Measurements from ENCODE around the gene SLC25A45.
"Not testable (repeated sequence)": the region's sequence is repeated elsewhere in the genome, so short reads cannot be mapped to it uniquely, and the experiment has no call there.

SLC25A45 gene

DNA sequence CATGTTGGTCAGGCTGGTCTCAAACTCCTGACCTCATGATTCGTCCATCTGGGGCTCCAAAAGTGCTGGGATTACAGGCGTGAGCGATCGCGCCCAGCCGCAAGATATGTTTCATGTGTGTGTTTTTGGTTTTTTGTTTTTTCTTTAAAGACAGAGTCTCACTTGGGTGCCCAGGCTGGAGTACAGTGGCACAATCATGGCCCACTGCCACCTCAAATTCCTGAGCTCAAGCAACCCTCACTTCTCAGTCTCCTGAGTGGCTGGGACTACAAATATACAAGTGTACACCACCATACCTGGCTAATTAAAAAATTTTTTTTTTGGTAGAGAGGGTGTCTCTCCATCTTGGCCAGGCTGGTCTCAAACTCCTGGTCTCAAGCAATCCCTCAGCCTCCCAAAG, 19.5 kb downstream of the SLC25A45 start:
- no peak for DNase-seq (ENCODE audit: low read depth, low spot score)

DNA sequence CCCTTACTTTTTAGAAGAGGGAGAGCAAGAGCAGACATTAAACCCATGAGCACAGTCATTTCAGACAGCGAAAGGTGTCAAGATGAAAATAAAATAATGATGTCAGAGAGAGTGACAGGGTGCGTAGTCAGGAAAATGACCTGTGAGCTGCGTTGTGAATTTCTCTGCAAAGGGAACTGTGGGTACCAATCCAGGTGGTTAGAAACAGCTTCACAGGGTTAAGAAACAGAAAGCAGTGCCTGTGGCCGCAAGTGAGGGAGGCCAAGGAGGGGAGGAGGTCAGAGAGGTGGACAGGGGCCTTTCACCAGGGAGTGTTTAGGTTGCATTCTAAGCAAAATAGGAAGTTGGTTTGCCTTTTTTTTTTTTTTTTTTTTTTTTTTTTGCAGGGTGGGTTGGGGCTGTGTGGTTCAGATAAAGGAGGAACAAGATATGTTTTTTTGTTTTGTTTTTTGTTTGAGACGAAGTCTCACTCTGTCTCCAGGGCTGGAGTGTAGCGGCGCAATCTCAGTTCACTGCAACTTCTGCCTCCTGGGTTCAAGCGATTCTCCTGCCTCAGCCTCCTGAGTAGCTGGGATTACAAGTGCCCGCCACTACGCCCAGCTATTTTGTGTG, 20.0 kb downstream of the SLC25A45 start:
- DNase-seq (ENCODE audit: low read depth, low spot score) = no peak

- no peak for DNase-seq (ENCODE audit: low read depth, low spot score)
Observed at GRCh38 chr11:65357856-65358356, 24.5 kb downstream of the SLC25A45 start.

DNA sequence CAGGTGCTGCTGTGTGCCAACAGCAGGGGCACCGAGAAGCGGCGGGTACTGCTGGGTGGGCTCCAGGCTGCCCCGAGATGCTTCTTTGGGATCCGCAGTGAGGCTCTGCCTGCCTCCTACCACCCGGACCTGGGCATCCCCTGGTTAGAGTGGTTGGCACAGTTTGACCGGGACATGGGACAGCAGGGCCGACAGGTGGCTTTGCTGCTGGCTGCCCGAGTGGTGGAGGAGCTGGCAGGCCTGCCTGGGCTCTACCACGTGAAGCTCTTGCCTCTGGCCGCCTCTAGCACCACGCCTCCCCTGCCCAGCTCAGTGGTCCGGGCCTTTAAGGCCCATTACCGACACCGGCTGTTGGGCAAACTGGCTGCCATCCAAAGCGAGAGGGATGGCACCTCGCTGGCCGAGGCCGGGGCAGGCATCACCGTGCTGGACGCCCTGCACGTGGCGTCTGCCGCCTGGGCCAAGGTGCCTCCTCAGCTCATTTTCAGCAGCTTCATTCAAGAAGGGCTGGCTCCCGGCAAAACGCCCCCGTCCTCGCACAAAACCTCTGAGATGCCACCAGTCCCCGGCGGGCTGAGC, 26.0 kb downstream of the SLC25A45 start:
- DNase-seq (ENCODE audit: low read depth, low spot score) = no peak

GRCh38 chr11:65355776-65356393, 26.6 kb downstream of the SLC25A45 start:
- peak; percentile 57 for DNase-seq (ENCODE audit: low read depth, low spot score)

- DNase-seq (ENCODE audit: low read depth, low spot score) = peak; percentile 15
Observed at GRCh38 chr11:65355013-65355775, 27.3 kb downstream of the SLC25A45 start.

DNA sequence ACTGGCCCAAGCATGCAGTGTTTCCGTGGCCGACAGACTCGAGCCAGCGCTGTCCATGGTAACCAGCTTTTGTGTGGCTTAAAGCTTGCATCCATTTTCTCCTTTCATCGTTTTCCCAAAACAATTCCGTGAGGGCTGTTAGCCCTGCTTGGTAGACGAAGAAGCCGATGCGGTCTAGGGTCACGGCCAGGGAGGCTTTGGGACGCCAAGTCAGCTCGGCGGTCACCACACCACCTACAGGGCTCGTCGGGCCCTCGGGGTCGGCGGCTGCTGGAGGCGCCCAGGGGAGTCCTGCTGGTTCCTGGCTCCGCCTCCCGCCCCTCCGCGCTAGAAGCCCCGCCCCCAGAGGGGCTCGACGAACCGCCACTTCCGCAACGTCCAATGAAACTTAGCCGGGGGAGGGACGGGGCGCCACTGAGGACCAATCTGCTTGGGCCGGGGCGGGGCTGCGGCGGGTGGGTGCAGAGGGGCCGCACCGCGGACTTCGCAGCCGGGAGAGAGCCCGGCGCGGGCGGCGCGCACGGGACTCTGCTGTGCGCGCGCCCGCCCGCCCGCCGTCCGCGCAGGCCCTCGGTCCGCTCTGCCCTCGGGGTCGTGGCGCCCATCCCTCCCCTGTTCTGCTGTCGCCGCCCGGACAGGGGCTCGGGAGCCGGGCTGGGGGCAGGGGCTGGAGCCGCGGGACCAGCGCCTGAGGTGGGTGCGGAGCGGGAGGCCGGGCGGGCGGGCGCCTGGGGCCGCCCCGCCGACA, 28.0 kb downstream of the SLC25A45 start, which contains the start of gene TIGD3:
Gene TIGD3, plus strand, starts transcription at position 487 of the 748 bp plus-strand sequence. CDS start 1,058 bp downstream, outside the sequence.
- peak; percentile 99 for DNase-seq (ENCODE audit: low read depth, low spot score)

DNA sequence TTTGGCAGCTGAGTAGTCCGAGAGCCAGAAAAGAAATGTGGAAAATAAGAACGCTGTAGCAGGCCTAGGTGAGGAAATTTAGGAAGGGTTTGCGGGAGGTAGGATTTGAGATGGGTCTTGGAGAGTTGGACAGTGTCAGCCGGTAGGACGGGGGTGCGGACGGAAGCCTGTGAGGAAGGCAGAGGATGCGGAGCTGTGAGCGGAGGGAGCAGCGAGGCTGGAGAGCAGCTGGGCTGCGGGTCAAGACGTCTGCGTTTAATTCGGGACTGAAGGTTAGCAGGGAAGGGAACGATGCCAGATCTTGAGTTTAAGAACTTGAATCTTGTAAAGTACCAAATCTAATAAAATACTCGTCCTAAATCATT, 28.6 kb downstream of the SLC25A45 start:
- DNase-seq (ENCODE audit: low read depth, low spot score) = no peak

DNA sequence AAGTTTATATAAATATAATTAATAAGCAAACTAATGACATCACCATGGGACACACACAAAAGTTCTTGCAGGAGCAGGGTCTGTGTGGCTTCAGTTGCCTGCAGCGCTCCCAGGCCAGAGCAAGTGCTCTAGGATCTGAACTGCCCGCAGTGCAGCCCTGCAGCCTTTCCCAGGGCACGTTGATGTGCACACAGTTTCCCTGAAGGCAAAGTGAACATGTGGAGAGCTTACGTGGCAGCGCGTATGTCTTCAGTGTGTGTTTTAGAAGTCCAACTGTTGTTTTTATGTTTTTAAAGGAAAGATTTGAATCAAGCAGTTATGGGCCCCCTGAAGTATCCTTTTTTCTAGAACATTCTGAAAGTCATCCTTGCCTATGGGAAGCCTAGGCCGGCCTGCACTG, 29.1 kb downstream of the SLC25A45 start:
- DNase-seq (ENCODE audit: low read depth, low spot score) = no peak

GRCh38 chr11:65352783-65353182, 29.7 kb downstream of the SLC25A45 start:
- DNase-seq (ENCODE audit: low read depth, low spot score) = no peak

DNA sequence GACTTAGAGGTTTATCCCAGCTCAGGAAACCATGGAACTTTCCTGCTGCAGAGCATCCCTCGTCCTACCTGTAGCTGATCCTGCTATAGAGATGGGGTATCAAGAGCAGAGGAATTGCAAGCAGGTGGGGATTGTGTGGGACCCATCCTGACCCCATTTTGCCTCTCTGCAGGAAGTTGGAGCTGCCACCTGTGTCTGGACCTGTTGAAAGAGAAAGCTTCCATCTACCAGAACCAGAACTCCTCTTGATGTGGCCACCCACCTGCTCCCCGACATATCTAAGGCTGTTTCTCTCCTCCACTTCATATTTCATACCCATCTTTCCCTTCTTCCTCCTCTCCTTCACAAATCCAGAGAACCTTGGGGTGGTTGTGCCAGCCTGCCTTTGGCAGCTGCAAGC, 30.9 kb downstream of the SLC25A45 start:
- no peak for DNase-seq (ENCODE audit: low read depth, low spot score)

DNA sequence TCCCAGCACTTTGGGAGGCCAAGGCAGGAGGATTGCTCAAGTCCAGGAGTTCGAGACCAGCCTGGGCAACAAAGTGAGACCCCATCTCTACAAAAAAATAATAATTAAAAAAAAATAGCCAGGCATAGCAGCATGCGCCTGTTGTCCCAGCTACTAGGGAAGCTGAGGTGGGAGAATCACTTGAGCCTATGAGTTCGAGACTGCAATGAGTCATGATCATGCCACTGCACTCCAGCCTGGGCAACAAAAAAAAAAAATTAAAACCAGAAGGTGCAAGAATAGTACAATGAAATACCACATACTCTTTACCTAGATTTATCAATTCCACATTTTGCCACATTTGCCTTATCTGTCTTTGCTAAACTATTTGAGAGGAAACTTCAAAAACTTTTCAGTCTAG, 40.6 kb downstream of the SLC25A45 start:
- no peak for DNase-seq (ENCODE audit: low read depth, low spot score)

DNA sequence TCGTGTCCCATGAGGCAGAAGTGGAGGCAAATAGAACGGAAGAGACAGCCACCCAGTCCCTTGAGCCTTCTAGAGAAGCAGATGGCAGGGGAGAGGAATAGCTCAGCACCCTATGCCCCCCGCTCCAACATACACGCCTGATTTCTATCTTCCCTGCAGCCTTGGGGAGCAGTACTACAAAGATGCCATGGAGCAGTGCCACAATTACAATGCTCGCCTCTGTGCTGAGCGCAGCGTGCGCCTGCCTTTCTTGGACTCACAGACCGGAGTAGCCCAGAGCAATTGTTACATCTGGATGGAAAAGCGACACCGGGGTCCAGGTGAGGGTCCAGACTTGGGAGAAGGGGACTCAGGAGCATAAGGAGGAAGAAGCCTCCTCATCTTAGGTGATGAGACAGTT, 42.2 kb downstream of the SLC25A45 start:
- DNase-seq (ENCODE audit: low read depth, low spot score) = no peak

- DNase-seq (ENCODE audit: low read depth, low spot score) = no peak
Observed at GRCh38 chr11:65338676-65339075, 43.8 kb downstream of the SLC25A45 start.

- DNase-seq (ENCODE audit: low read depth, low spot score) = peak; percentile 21
Observed at GRCh38 chr11:65334696-65335295, 47.6 kb downstream of the SLC25A45 start.

GRCh38 chr11:65332591-65332990, 49.9 kb downstream of the SLC25A45 start:
- DNase-seq (ENCODE audit: low read depth, low spot score) = not testable (repeated sequence)

GRCh38 chr11:65330544-65330943, 51.9 kb downstream of the SLC25A45 start:
- no peak for DNase-seq (ENCODE audit: low read depth, low spot score)

GRCh38 chr11:65329944-65330403, 52.5 kb downstream of the SLC25A45 start:
- DNase-seq (ENCODE audit: low read depth, low spot score) = peak; percentile 93

DNA sequence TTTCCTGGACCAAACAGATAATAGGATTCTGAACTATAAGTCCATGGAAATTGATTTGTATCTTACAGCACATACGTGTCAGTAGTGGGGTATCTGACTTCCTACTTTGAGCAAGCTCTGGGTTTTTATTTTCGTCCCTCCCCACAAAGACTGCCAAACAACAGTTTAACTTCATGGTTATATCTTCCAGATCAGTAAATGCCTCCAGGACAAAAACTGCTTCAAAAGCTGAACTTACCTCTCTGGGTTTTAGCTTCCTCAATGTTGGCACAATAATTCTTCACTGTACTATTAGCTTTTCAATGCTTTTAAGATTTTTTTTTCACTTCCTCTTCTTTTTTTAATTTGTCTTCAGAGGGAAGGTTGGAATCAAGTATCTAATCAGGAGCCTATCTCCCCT, 53.0 kb downstream of the SLC25A45 start:
- no peak for DNase-seq (ENCODE audit: low read depth, low spot score)

DNA sequence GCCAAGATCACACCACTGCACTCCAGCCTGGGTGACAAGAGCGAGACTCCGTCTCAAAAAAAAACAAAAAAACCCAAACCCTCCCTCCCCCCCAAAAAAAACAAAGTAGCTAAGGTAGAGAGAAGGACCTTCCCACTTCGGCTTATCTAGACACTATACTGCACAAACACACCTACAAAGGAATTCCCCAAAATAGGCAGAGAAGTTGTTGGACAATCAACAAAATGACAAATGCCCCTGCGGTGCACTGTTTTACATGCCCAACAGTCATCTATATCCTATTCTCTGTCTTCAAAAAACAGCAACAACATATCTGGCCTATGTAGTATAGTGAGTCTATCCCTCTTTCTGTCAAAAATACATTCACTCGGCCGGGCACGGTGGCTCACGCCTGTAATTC, 55.4 kb downstream of the SLC25A45 start:
- DNase-seq (ENCODE audit: low read depth, low spot score) = no peak

- DNase-seq (ENCODE audit: low read depth, low spot score) = no peak
Observed at GRCh38 chr11:65325435-65325834, 57.0 kb downstream of the SLC25A45 start.

Measured in astrocyte of the hippocampus (primary cell).